ENCODE data around the gene ATAD3B. TPM values are rescaled to one million over a fixed set of nuclear protein-coding genes. Genes with fewer than 3 reads are reported as not detected.
A peak's percentile ranks its signal among the peaks of the same experiment; 100 is the strongest.
"Not testable (repeated sequence)": the region's sequence is repeated elsewhere in the genome, so short reads cannot be mapped to it uniquely, and the experiment has no call there.

ATAD3B gene
- total RNA-seq, 2 experiments from 2014 or later, result 26.2 to 39.2 TPM

DNA sequence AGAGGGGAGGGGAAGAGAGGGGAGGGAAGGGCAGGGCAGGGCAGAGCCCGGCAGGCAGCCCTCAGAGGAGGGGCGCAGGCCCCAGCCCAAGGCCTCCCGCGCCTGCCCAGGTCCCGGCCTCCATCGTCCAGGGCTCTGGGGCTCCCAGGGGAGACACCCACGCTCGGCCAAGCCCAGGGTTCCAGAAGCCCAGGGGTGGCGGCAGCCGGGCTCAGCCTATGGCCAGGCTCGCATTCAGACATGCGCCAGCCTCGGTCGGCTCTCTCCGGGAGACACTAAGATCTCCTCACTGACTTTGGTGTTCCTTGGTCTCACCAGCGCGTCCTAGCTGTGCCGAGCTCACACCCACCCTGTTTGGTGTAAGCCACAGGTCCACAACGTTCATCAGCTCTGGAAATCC, 43.4 kb upstream of the ATAD3B start:
- H3K36me3 Mint-ChIP-seq (ENCODE audit: low read depth), result no peaks in the 10 kb centered on the region
- H3K4me1 Mint-ChIP-seq, result peaks cover 4% of the 10 kb centered on the region
- peak; percentile 6 for DNase-seq
- intact Hi-C loops (cut with DNase I, micrococcal nuclease), result no loop called here
- H3K9me3 Mint-ChIP-seq (ENCODE audit: low read depth), result no peaks in the 10 kb centered on the region
- no peak for ATAC-seq
- CTCF ChIA-PET, result interaction anchor here (1.7 kb wide), 1 partner anchor 57 kb away, joined by 4 read pairs; no protein-coding TSS in a partner anchor
- H3K27ac Mint-ChIP-seq, result no peak overlapping the region
- H3K27me3 Mint-ChIP-seq, result peaks cover 23% of the 10 kb centered on the region
- POLR2A ChIA-PET, result no interaction called here
- H3K4me3 Mint-ChIP-seq, result no peak overlapping the region

DNA sequence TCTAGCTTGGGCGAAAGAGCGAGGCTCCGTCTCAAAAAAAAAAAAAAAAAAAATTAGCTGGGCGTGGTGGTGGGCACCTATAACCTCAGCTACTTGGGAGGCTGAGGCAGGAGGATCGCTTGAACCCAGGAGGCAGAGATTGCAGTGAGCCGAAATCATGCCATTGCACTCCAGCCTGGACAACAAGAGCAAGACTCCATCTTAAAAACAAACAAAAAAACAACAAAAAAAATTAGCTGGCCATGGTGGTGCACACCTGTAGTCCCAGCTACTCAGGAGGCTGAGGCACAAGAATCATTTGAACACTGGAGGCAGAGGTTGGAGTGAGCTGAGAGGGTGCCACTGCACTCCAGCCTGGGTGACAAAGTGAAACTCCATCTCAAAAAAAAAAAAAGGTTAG, 42.6 kb upstream of the ATAD3B start:
- DNase-seq; intact Hi-C loops (cut with DNase I, micrococcal nuclease); H3K4me1 Mint-ChIP-seq; H3K36me3 Mint-ChIP-seq (ENCODE audit: low read depth); H3K4me3 Mint-ChIP-seq; H3K27ac Mint-ChIP-seq; POLR2A ChIA-PET; H3K9me3 Mint-ChIP-seq (ENCODE audit: low read depth); ATAC-seq: not testable (repeated sequence)
- H3K27me3 Mint-ChIP-seq, result peaks cover 23% of the 10 kb centered on the region
- CTCF ChIA-PET, result interaction anchor here (1.7 kb wide), 1 partner anchor 57 kb away, joined by 4 read pairs; no protein-coding TSS in a partner anchor

- Mint-ChIP-seq H3K4me3 (no peak overlapping the region), H3K36me3 (ENCODE audit: low read depth) (no peaks in the 10 kb centered on the region), H3K27me3 (peaks cover 23% of the 10 kb centered on the region), H3K4me1 (peaks cover 7% of the 10 kb centered on the region), H3K9me3 (ENCODE audit: low read depth) (no peaks in the 10 kb centered on the region), H3K27ac (no peak overlapping the region)
- no peak for ATAC-seq
- intact Hi-C loops (cut with DNase I, micrococcal nuclease), result no loop called here
- ChIA-PET CTCF (interaction anchor here (1.6 to 1.7 kb wide), 2 partner anchors 22 to 58 kb away, joined by 3 to 4 read pairs; no protein-coding TSS in a partner anchor), POLR2A (no interaction called here)
- DNase-seq, result no peak
Observed at GRCh38 chr1:1429671-1430073, 41.9 kb upstream of the ATAD3B start.

DNA sequence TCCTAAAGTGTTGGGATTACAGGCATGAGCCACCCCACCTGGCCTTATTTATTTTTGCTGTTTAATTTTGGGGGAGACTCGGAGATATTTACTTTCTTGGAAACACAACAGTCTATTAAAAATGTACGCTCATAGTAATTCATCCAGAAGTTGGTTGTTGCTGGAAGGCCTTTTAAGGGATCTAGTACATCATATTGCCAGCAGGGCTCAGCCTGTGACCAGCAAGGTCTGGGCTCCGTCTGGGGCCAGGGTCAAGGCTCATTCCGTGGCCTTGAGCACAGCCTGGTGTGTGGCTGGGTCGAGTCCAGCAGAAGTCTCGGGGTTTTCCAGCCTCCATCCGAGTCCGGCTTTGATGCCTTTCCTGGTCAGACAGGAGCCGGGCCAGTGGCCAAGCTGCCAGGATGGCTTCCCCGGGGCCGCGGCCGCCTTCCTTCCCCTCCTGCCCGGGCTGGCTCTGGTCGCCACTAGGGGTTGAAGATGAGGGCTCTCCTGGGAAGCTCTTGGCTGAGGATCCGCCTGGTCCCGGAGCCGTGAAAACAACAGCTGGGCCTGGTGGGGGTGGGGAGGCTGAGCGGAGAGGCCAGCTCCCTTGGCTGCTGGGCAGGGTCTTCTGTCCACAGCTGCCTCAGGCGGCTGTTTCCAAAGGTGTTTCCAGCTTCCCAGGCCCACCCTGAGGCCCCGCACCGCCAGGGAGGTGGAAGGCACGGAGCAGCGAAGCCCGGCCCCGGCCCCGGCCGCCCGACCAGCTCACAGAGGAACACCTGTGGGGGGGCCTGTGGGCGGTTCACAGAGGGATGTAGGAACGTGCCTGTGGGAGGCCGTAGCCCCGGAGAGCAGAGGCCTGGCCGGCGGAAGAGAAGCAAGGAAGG, 41.2 kb upstream of the ATAD3B start:
- no peak overlapping the region for H3K27ac Mint-ChIP-seq
- peaks cover 12% of the 10 kb centered on the region for H3K4me1 Mint-ChIP-seq
- ChIA-PET CTCF (interaction anchor here (1.0 to 1.6 kb wide), 2 partner anchors 23 to 31 kb away, joined by 3 read pairs; partner anchors contain the start of gene CCNL2), POLR2A (no interaction called here)
- DNase-seq, result no peak
- no peaks in the 10 kb centered on the region for H3K9me3 Mint-ChIP-seq (ENCODE audit: low read depth)
- H3K27me3 Mint-ChIP-seq, result peaks cover 23% of the 10 kb centered on the region
- H3K4me3 Mint-ChIP-seq, result no peak overlapping the region
- ATAC-seq, result no peak
- intact Hi-C loops (cut with DNase I, micrococcal nuclease), result no loop called here
- no peaks in the 10 kb centered on the region for H3K36me3 Mint-ChIP-seq (ENCODE audit: low read depth)

- H3K27me3 Mint-ChIP-seq, result peaks cover 20% of the 10 kb centered on the region
- no peak overlapping the region for H3K27ac Mint-ChIP-seq
- intact Hi-C loops (cut with DNase I, micrococcal nuclease), result no loop called here
- DNase-seq (no peak), ATAC-seq (no peak)
- no peak overlapping the region for H3K4me3 Mint-ChIP-seq
- no peaks in the 10 kb centered on the region for H3K36me3 Mint-ChIP-seq (ENCODE audit: low read depth)
- no peaks in the 10 kb centered on the region for H3K9me3 Mint-ChIP-seq (ENCODE audit: low read depth)
- ChIA-PET POLR2A (no interaction called here), CTCF (interaction anchor here (1.0 to 1.6 kb wide), 2 partner anchors 23 to 32 kb away, joined by 3 read pairs; partner anchors contain the start of gene CCNL2)
- peaks cover 12% of the 10 kb centered on the region for H3K4me1 Mint-ChIP-seq
Observed at GRCh38 chr1:1430992-1431844, 40.3 kb upstream of the ATAD3B start.

GRCh38 chr1:1431845-1432273, 39.7 kb upstream of the ATAD3B start:
- H3K4me1 Mint-ChIP-seq, result peaks cover 12% of the 10 kb centered on the region
- ChIA-PET CTCF (no interaction called here), POLR2A (no interaction called here)
- H3K27me3 Mint-ChIP-seq, result peaks cover 21% of the 10 kb centered on the region
- H3K9me3 Mint-ChIP-seq (ENCODE audit: low read depth), result no peaks in the 10 kb centered on the region
- DNase-seq (no peak), ATAC-seq (no peak)
- no peak overlapping the region for H3K27ac Mint-ChIP-seq
- H3K36me3 Mint-ChIP-seq (ENCODE audit: low read depth), result no peaks in the 10 kb centered on the region
- no peak overlapping the region for H3K4me3 Mint-ChIP-seq
- intact Hi-C loops (cut with DNase I, micrococcal nuclease), result no loop called here

- ATAC-seq, result no peak
- H3K4me1 Mint-ChIP-seq, result peaks cover 12% of the 10 kb centered on the region
- no peak overlapping the region for H3K27ac Mint-ChIP-seq
- H3K4me3 Mint-ChIP-seq, result no peak overlapping the region
- H3K27me3 Mint-ChIP-seq, result peaks cover 21% of the 10 kb centered on the region
- POLR2A ChIA-PET, result no interaction called here
- DNase-seq, result no peak
- intact Hi-C loops (cut with DNase I, micrococcal nuclease), result no loop called here
- no peaks in the 10 kb centered on the region for H3K36me3 Mint-ChIP-seq (ENCODE audit: low read depth)
- CTCF ChIA-PET, result no interaction called here
- H3K9me3 Mint-ChIP-seq (ENCODE audit: low read depth), result no peaks in the 10 kb centered on the region
Observed at GRCh38 chr1:1432274-1432950, 39.2 kb upstream of the ATAD3B start.

GRCh38 chr1:1432951-1433803, 38.4 kb upstream of the ATAD3B start:
- intact Hi-C loops (cut with DNase I, micrococcal nuclease), result no loop called here
- POLR2A ChIA-PET, result no interaction called here
- H3K4me3 Mint-ChIP-seq, result no peak overlapping the region

GRCh38 chr1:1433804-1434130, 37.8 kb upstream of the ATAD3B start:
- DNase-seq, result peak; percentile 86
- no peak overlapping the region for H3K4me3 Mint-ChIP-seq

More at GRCh38 chr1:1432951-1433803, 38.4 kb upstream of the ATAD3B start:
- ATAC-seq, result no peak
- H3K27ac Mint-ChIP-seq, result peak overlapping the region; percentile 37
- H3K27me3 Mint-ChIP-seq, result peaks cover 21% of the 10 kb centered on the region
- CTCF ChIA-PET, result interaction anchor here (0.7 kb wide), 1 partner anchor 10 kb away, joined by 3 read pairs; no protein-coding TSS in a partner anchor
- H3K36me3 Mint-ChIP-seq (ENCODE audit: low read depth), result no peaks in the 10 kb centered on the region
- H3K9me3 Mint-ChIP-seq (ENCODE audit: low read depth), result no peaks in the 10 kb centered on the region
- DNase-seq, result no peak
- peaks cover 12% of the 10 kb centered on the region for H3K4me1 Mint-ChIP-seq

GRCh38 chr1:1434131-1434823, 37.3 kb upstream of the ATAD3B start:
- Mint-ChIP-seq H3K36me3 (ENCODE audit: low read depth) (no peaks in the 10 kb centered on the region), H3K27ac (no peak overlapping the region), H3K27me3 (peaks cover 22% of the 10 kb centered on the region), H3K9me3 (ENCODE audit: low read depth) (no peaks in the 10 kb centered on the region), H3K4me3 (peak overlapping the region; percentile 28), H3K4me1 (peaks cover 10% of the 10 kb centered on the region)
- ChIA-PET POLR2A (no interaction called here), CTCF (interaction anchor here (0.7 kb wide), 1 partner anchor 11 kb away, joined by 3 read pairs; no protein-coding TSS in a partner anchor)
- ATAC-seq (no peak), DNase-seq (peak; percentile 50)
- intact Hi-C loops (cut with DNase I, micrococcal nuclease), result loop anchor here in 1 of 2 experiments (2.0 kb wide), 2 partner anchors 35 to 85 kb away; partner anchors contain the start of genes CCNL2 and DVL1

More at GRCh38 chr1:1433804-1434130, 37.8 kb upstream of the ATAD3B start:
- ChIA-PET POLR2A (no interaction called here), CTCF (interaction anchor here (0.7 kb wide), 1 partner anchor 11 kb away, joined by 3 read pairs; no protein-coding TSS in a partner anchor)
- Mint-ChIP-seq H3K27me3 (peaks cover 21% of the 10 kb centered on the region), H3K36me3 (ENCODE audit: low read depth) (no peaks in the 10 kb centered on the region), H3K9me3 (ENCODE audit: low read depth) (no peaks in the 10 kb centered on the region), H3K4me1 (peaks cover 10% of the 10 kb centered on the region), H3K27ac (peak overlapping the region; percentile 37)
- intact Hi-C loops (cut with DNase I, micrococcal nuclease), result loop anchor here in 1 of 2 experiments (2.0 kb wide), 2 partner anchors 35 to 85 kb away; partner anchors contain the start of genes CCNL2 and DVL1
- ATAC-seq, result peak; percentile 84

Data from activated CD4-positive, alpha-beta T cell treated with anti-CD3 and anti-CD28 coated beads for 36 hours (primary cell).